ENCODE measurements around the gene RBCK1. TPM values are rescaled to one million over a fixed set of nuclear protein-coding genes. Genes with fewer than 3 reads are reported as not detected.

The RBCK1 gene
- total RNA-seq, 1 experiment from 2014 or later, result 46.8 TPM

DNA sequence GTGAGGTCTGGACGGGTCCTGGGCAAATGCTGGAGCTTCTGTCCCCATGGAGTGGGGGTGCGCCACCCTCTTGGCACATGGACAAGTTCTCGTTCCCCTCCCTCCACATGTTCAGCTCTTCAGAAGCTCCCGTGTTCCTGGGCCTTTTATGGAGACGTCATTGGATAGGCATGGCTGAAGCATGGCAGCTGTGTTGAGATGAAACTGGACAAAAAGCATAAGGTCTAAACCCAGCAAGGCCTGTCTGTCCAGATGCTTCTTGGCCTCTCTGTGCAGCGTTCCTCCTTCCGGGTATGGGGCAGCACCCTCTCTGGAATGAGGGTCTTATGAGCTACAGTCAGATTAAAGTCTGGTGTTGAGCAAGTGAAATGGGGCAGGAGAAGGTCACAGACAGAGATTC is 27.5 kb downstream of the RBCK1 start:
- H2BK15ac ChIP-seq (ENCODE audit: low read depth, low read length), result no peak overlapping the region
- no peak overlapping the region for H2AFZ ChIP-seq (ENCODE audit: low read length)
- TF ChIP-seq, protein P1, sequence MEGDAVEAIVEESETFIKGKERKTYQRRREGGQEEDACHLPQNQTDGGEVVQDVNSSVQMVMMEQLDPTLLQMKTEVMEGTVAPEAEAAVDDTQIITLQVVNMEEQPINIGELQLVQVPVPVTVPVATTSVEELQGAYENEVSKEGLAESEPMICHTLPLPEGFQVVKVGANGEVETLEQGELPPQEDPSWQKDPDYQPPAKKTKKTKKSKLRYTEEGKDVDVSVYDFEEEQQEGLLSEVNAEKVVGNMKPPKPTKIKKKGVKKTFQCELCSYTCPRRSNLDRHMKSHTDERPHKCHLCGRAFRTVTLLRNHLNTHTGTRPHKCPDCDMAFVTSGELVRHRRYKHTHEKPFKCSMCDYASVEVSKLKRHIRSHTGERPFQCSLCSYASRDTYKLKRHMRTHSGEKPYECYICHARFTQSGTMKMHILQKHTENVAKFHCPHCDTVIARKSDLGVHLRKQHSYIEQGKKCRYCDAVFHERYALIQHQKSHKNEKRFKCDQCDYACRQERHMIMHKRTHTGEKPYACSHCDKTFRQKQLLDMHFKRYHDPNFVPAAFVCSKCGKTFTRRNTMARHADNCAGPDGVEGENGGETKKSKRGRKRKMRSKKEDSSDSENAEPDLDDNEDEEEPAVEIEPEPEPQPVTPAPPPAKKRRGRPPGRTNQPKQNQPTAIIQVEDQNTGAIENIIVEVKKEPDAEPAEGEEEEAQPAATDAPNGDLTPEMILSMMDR (conservative IDR thresholded peaks at IDR 0.05), result no peak

More for the DNA sequence above, 27.5 kb downstream of the RBCK1 start:
- H3T11ph ChIP-seq (ENCODE audit: low read length), result no peak overlapping the region
- peaks cover 3% of the 10 kb centered on the region; the same call in 1 of the 2 replicates for H3K4me1 ChIP-seq (ENCODE audit: insufficient read depth, low read length)
- H4K5ac ChIP-seq (ENCODE audit: insufficient read length, low read depth, low read length), result no peak overlapping the region
- H2BK20ac ChIP-seq (ENCODE audit: low read depth, low read length, poor library complexity, severe bottlenecking), result no peak overlapping the region
- H2BK120ac ChIP-seq (ENCODE audit: low read depth, low read length, poor library complexity, severe bottlenecking), result no peak overlapping the region
- no peak for DNase-seq
- H2BK12ac ChIP-seq (ENCODE audit: insufficient read length, low read depth, low read length), result no peak overlapping the region
- no peak overlapping the region for H3K23ac ChIP-seq (ENCODE audit: insufficient read length, low read depth, low read length)
- no peak overlapping the region for H3K18ac ChIP-seq (ENCODE audit: insufficient read length, low read depth, low read length)
- Mint-ChIP-seq H3K4me1 (peaks cover 26 to 28% of the 10 kb centered on the region in 2 experiments), H3K9me3 (no peaks in the 10 kb centered on the region), H3K27me3 (ENCODE audit: low read depth) (peaks cover 36% of the 10 kb centered on the region), H3K36me3 (ENCODE audit: insufficient read depth in 1 of 3, low read depth in 3 of 3) (peaks cover 29 to 67% (median 61%) of the 10 kb centered on the region in 3 experiments; a peak in 6 of 7 replicates), H3K4me3 (no peak overlapping the region), H3K27ac (no peak overlapping the region)
- H3K9me3 ChIP-seq (ENCODE audit: control insufficient read depth, low read depth, low read length), result no peaks in the 10 kb centered on the region
- no peak overlapping the region for H4K91ac ChIP-seq (ENCODE audit: insufficient read length, low read depth, low read length)
- no peaks in the 10 kb centered on the region for H3K79me1 ChIP-seq (ENCODE audit: insufficient read depth, low read depth, low read length, poor library complexity, severe bottlenecking)
- H4K20me1 ChIP-seq (ENCODE audit: control insufficient read depth, insufficient read depth, insufficient read length), result no peaks in the 10 kb centered on the region
- H3K27ac ChIP-seq (ENCODE audit: insufficient read length, low read depth, low read length), result no peak overlapping the region
- no peak overlapping the region for H2AK5ac ChIP-seq (ENCODE audit: insufficient read length, low read length)
- H4K8ac ChIP-seq (replicated peaks; ENCODE audit: insufficient read length, low read depth, low read length), result no peak overlapping the region
- H3K56ac ChIP-seq (ENCODE audit: insufficient read length, low read depth, low read length), result no peak overlapping the region
- H3K23me2 ChIP-seq (ENCODE audit: insufficient read length, low read depth, low read length, poor library complexity, severe bottlenecking), result no peaks in the 10 kb centered on the region
- no peak overlapping the region for H3K4ac ChIP-seq (ENCODE audit: low read depth, low read length)
- H3K27me3 ChIP-seq (ENCODE audit: insufficient read depth, low read length), result peaks cover 5% of the 10 kb centered on the region; the same call in 1 of the 2 replicates
- no peak overlapping the region for H3K9ac ChIP-seq (ENCODE audit: extremely low read depth, insufficient read length, low read length)
- H3K79me2 ChIP-seq (ENCODE audit: insufficient read depth, low read length), result no peaks in the 10 kb centered on the region
- H2BK5ac ChIP-seq (ENCODE audit: insufficient read length, low read length), result no peak overlapping the region
- H3K14ac ChIP-seq (ENCODE audit: insufficient read depth, low read length), result no peak overlapping the region
- WGBS (ENCODE audit: extremely low coverage, insufficient read length, low lambda C conversion rate), result no CpG with 5 or more reads among the region's 7 CpGs
- no peak overlapping the region for H3K4me2 ChIP-seq (ENCODE audit: insufficient read depth, insufficient read length, low read length)

Data from H9 (cell line).